Body of pancreas (tissue), 4 donors: Measurements from ENCODE around the gene ARHGDIG.

Experiments used
- POLR2A ChIP-seq, 3 donors: fragments of 450-650 bp; IDR thresholded peaks; one replicate each; pipeline ENCODE4 v1.6.1; 2016; ENCODE audit warnings: antibody characterized with exemption in 3 of 3, mild to moderate bottlenecking in 2 of 3
- TF ChIP-seq, protein P1 (sequence below), 7 experiments: fragments of 450-650 bp in 4 of 7; fragments of 200-600 bp in 3 of 7; sonication (generic) in 3 of 7; IDR thresholded peaks; one replicate each; pipeline ENCODE4 v1.5.1; 2016 to 2019; ENCODE audit warnings: antibody characterized with exemption in 7 of 7

DNA sequence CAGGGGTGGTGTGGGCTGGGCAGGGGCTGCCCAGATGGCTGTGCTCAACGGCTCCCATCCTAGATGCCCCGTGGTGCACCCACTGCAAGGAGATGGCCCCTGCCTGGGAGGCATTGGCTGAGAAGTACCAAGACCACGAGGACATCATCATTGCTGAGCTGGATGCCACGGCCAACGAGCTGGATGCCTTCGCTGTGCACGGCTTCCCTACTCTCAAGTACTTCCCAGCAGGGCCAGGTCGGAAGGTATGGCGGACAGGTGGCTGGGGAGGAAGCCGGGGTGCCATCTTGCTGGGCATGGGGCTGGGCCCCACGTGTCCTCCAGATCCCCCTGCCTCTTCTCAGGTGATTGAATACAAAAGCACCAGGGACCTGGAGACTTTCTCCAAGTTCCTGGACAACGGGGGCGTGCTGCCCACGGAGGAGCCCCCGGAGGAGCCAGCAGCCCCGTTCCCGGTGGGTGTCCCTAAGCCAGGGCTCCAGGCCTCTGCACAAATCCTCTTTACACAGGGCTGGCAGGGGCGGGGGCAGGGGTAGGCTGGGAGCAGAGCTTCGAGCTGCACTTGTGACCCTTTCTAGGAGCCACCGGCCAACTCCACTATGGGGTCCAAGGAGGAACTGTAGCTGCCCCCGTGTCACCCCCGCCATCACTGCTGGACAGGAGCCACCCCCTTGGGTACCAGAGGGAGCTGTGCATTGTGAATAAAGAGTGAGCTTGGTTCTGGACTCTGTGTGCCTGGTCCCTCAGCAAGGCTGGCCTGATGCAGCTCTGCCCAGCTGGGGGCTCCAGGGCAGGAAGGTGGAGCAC is 6.3 kb downstream of the ARHGDIG start:
- TF ChIP-seq, protein P1, sequence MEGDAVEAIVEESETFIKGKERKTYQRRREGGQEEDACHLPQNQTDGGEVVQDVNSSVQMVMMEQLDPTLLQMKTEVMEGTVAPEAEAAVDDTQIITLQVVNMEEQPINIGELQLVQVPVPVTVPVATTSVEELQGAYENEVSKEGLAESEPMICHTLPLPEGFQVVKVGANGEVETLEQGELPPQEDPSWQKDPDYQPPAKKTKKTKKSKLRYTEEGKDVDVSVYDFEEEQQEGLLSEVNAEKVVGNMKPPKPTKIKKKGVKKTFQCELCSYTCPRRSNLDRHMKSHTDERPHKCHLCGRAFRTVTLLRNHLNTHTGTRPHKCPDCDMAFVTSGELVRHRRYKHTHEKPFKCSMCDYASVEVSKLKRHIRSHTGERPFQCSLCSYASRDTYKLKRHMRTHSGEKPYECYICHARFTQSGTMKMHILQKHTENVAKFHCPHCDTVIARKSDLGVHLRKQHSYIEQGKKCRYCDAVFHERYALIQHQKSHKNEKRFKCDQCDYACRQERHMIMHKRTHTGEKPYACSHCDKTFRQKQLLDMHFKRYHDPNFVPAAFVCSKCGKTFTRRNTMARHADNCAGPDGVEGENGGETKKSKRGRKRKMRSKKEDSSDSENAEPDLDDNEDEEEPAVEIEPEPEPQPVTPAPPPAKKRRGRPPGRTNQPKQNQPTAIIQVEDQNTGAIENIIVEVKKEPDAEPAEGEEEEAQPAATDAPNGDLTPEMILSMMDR (IDR thresholded peaks at IDR 0.05), result no peak
- no peak for TF ChIP-seq POLR2A (IDR thresholded peaks at IDR 0.05)
